GM12891 (cell line): Measurements from ENCODE around the gene OR7A10.

Source experiments
- PAX5 ChIP-seq: IDR thresholded peaks from 2 replicates; pipeline ENCODE4 v1.6.1; 2011; ENCODE audit warnings: low read length, moderate library complexity, mild to moderate bottlenecking; ENCODE audit not compliant: insufficient read depth, severe bottlenecking
- POLR2A ChIP-seq: IDR thresholded peaks from 2 replicates; pipeline ENCODE4 v1.6.1; 2011; ENCODE audit warnings: low read depth, low read length, control low read depth
- POLR2AphosphoS5 ChIP-seq: IDR thresholded peaks from 2 replicates; pipeline ENCODE4 v1.6.1; 2011; ENCODE audit warnings: low read depth, low read length, control low read depth
- TAF1 ChIP-seq: IDR thresholded peaks from 2 replicates; pipeline ENCODE4 v1.6.1; 2011; ENCODE audit warnings: low read depth, low read length, control low read depth

DNA sequence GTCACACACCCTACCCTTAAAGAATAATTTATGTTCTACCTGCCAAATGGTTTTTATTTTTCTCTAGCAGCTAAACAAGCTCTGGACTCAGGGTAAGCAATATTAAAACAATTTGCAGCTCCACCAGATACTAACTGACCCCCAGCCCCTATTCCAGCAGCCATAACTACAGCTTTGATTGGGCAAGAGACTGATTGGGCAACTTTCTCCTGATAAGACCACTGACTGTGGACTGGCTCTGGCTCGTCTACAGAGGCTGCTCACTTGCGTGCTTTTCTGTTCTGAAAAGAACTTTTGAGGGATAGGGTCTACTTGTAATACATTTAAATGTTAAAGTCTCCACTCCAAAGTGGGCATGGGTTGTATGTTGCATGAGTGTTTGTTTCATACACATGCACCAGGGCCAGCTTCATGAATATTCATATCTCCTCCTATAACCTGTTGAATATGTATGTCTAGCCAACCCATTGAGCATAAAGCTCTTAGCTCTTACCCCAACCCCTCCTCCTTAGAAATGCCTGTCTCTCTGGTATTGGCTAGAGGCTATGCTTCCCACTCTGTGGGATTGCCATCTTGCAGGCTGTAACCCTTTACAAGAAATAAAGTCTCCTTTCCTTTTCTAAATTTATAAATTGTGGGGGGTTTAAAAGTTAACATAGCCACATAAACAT, 33.6 kb downstream of the OR7A10 start:
- no peak for TF ChIP-seq POLR2AphosphoS5
- no peak for TF ChIP-seq POLR2A
- no peak for TF ChIP-seq TAF1
- TF ChIP-seq PAX5 = no peak
